IPS-18a (cell line): Measurements from ENCODE around the gene ANKRD23.
"Not testable (repeated sequence)": the region's sequence is repeated elsewhere in the genome, so short reads cannot be mapped to it uniquely, and the experiment has no call there.

ENCODE experiments used
- H3K27ac ChIP-seq: one replicate; pipeline ENCODE4 v1.5.1; 2013; ENCODE audit warnings: low read length
- H3K27me3 ChIP-seq: one replicate; pipeline ENCODE4 v1.6.1; 2013; ENCODE audit warnings: mild to moderate bottlenecking, low read length; ENCODE audit not compliant: control insufficient read depth, insufficient read depth
- H3K36me3 ChIP-seq: one replicate; pipeline ENCODE4 v1.6.1; 2013; ENCODE audit warnings: low read depth, low read length; ENCODE audit not compliant: control insufficient read depth
- H3K4me1 ChIP-seq: one replicate; pipeline ENCODE4 v1.6.1; 2013; ENCODE audit warnings: low read depth, low read length; ENCODE audit not compliant: control insufficient read depth
- H3K4me3 ChIP-seq: one replicate; pipeline ENCODE4 v1.5.1; 2013; ENCODE audit warnings: low read length
- H3K9ac ChIP-seq: one replicate; pipeline ENCODE4 v1.6.1; 2013; ENCODE audit warnings: mild to moderate bottlenecking, low read length, moderate library complexity
- H3K9me3 ChIP-seq: one replicate; pipeline ENCODE4 v1.6.1; 2013; ENCODE audit warnings: low read depth, low read length; ENCODE audit not compliant: control insufficient read depth

ANKRD23 gene

DNA sequence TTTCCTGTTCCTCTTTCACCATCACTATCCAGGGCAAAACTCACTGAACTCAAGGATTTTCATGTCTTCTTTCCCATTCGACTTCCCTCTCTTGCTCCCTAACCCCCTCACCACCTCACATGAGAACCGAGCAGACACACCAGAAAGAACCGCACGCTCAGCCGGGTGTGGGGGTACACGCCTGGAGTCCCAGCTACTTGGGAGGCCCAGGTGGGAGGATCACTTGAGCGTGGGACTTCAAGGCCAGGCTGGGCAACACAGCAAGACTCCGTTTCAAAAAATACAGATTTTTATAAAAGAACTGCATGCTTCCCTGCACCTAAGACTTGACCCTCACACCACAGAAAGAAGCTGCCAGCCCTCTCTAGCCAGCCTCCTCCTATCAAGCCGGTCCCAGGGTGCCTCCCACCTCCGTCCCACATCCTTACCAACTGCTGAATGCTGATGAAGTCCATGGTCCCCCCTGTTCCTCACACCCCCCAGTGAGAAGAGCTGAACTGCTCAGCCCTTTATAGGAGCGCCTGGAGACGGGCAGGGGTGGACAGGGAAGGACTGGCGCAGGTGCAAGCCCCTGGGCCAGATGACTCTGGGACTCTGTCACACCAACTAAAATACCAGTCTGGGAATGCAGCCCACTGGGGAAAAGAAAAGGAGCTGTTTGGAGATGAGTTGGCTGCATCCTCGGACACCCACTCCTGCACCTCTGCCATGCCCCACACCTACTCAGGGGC lies at the start of gene ANKRD23:
Gene ANKRD23, minus strand, starts transcription at position 484 of the 731 bp plus-strand sequence. Its CDS starts 29 bp downstream, at position 455.
- no peaks in the 10 kb centered on the region for H3K4me1 ChIP-seq
- H3K9me3 ChIP-seq, result no peaks in the 10 kb centered on the region
- H3K27me3 ChIP-seq, result no peaks in the 10 kb centered on the region
- H3K9ac ChIP-seq, result no peak within 1 kb of the TSS
- no peak within 1 kb of the TSS for H3K4me3 ChIP-seq
- no peak within 1 kb of the TSS for H3K27ac ChIP-seq
- peaks cover 5% of the 10 kb centered on the region for H3K36me3 ChIP-seq

DNA sequence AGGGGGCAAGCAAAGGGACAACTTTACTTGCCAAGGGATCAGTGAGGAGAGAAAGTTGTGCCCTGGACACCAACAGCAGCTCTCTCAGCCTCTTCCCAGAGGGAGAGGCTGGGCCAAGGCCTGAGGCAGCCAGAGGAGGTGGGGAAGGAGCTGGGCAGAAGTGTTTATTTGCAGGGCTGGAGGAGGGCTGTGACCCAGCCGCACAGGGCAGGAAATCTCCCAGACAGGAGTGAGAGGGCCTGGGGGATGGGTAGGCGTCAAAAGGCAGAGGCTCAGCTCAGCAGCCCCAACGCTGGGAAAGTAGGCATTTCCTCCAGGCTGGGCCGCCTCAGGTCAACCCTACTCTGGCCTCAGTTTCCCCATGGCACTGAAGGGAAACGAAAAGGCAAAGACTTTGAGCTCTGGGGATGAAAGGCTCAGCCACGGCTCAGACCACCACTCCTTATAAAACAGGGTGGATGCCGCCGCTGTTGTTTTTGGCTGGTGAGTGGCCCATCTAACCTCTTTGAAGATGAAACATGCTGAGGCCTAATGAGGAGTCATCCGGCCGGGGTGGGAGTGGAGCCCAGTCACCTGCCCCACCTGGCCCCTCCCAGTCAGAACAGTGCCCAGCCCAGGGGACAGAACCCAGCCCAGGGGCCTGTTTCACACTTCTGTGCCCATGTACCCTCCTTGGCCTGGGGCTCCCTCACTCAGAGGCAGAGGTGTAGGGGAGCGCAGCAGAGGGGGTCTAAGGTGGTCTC lies 47.9 kb upstream of the ANKRD23 start:
- Histone ChIP-seq H3K36me3 (no peaks in the 10 kb centered on the region), H3K27ac (no peak overlapping the region), H3K27me3 (no peaks in the 10 kb centered on the region), H3K4me3 (no peak overlapping the region), H3K9ac (no peak overlapping the region), H3K4me1 (peaks cover 15% of the 10 kb centered on the region), H3K9me3 (no peaks in the 10 kb centered on the region)

DNA sequence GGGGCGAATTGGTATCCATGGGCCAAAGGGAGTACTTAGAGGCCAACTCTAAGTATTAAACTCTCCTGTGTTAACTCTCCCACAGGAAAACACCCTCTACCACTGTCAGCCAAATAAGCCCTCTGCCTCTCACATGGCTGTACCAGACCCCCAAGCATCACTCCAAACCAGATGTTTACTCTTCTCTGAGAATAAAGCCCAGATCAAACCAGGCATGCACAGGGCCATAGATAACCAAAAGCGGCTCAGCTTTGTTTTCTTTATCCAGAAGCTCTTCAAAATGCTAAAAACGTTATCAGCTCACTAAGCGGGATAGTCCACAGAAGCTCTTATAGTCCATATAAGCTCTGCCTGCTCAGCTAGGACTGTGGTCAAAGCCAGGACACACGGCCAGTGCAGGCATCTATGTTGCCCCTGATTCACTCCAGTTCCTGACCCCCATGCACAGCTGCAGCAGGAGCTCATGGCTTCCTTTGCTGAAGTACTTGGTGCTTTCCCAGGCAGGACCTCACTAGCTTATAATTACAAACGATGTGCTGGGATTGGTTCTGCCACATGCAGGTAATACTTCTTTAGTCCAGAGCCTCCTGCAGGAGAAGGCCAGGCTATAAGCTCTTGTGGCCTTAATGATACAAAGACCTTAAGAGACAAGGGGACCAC lies 47.0 kb upstream of the ANKRD23 start:
- no peaks in the 10 kb centered on the region for H3K36me3 ChIP-seq
- peaks cover 15% of the 10 kb centered on the region for H3K4me1 ChIP-seq
- no peak overlapping the region for H3K27ac ChIP-seq
- H3K4me3 ChIP-seq, result no peak overlapping the region
- no peaks in the 10 kb centered on the region for H3K9me3 ChIP-seq
- no peak overlapping the region for H3K9ac ChIP-seq
- no peaks in the 10 kb centered on the region for H3K27me3 ChIP-seq

DNA sequence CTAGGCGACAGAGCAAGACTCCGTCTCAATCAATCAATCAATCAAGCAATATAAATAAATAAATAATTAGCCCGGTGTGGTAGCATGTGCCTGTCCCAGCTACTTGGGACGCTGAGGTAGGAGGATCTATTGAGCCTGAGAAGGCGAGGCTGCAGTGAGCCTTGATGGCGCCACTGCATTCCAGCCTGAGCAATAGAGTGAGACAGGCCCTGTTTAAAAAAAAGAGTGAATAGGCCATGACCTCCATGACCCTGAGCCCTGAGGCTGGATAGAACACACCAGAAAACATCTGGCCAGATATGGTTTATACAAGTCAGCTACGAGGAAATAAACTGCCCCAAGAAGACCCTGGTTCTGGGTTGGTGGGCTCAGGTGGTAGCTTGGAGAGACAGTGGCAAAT lies 46.4 kb upstream of the ANKRD23 start:
- Histone ChIP-seq H3K27ac (no peak overlapping the region), H3K27me3 (no peaks in the 10 kb centered on the region)

DNA sequence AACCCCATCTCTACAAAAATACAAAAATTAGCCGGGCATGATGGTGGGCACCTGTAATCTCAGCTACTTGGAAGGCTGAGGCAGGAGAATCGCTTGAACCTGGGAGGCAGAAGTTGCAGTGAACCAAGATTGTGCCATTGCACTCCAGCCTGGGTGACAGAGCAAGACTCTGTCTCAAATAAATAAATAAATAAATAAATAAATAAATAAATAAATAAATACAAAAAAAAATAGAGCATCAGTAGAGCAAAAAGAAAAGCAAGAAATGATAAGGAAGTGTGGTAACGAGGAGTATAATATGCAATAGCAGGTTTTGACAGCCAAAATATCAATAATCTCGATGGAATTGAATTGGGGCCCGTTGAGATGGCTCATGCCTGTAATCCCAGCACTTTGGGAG lies 45.7 kb upstream of the ANKRD23 start:
- H3K9ac ChIP-seq, result not testable (repeated sequence)

More for the DNA sequence above, 46.4 kb upstream of the ANKRD23 start:
- Histone ChIP-seq H3K4me1 (peaks cover 12% of the 10 kb centered on the region), H3K9me3 (no peaks in the 10 kb centered on the region), H3K9ac (no peak overlapping the region), H3K4me3 (no peak overlapping the region), H3K36me3 (no peaks in the 10 kb centered on the region)

DNA sequence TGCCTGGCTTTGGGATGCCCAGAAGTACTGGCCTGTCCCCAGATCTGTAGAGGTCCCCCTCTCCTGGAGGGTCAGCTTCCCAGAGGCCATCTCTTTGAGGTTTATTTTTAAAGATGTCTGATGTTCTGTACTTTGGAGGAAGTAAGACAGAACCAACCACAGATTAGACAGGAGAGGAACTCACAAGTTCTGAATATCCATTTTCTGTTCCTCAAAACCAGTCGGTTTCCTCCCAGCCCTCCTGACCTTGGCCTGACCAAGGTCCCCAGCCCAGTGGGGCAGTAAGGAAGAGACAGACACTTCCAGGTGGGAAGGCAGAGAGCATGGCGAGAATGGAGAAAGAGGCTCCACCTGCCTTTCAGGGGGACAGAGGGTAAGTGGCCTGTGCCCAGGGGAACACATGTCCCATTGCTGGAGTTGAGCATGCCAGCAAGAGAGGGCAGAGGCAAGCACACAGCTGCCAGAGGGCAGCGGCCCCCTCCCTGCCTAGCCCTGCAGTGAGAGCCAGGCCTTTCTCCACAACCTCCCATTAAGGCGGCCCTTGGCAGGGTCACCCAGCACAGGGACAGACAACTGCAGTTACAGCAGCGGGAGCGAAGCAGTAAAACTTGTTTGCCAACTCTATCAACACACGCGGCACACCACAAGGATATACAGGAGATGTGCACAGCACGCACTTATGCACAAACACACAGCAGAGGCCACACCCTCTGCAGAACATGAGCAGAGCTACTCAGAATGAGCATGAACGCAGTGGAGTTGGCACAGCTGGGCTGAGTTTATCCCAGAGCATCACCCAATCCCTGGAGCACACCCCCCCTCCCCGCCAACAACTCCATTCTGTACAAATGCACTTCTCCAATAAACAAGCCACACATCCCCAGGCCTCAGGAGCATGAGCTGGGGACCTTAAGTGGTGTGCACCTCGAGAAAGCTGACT lies 44.5 kb upstream of the ANKRD23 start:
- H3K36me3 ChIP-seq, result no peaks in the 10 kb centered on the region
- H3K27me3 ChIP-seq, result no peaks in the 10 kb centered on the region
- H3K27ac ChIP-seq, result no peak overlapping the region
- H3K4me1 ChIP-seq, result peaks cover 10% of the 10 kb centered on the region
- H3K4me3 ChIP-seq, result no peak overlapping the region
- no peak overlapping the region for H3K9ac ChIP-seq
- H3K9me3 ChIP-seq, result no peaks in the 10 kb centered on the region

More for the DNA sequence above, 45.7 kb upstream of the ANKRD23 start:
- not testable (repeated sequence) for H3K27ac ChIP-seq, H3K27me3 ChIP-seq, H3K9me3 ChIP-seq, H3K4me3 ChIP-seq, H3K36me3 ChIP-seq
- H3K4me1 ChIP-seq, result peaks cover 10% of the 10 kb centered on the region

DNA sequence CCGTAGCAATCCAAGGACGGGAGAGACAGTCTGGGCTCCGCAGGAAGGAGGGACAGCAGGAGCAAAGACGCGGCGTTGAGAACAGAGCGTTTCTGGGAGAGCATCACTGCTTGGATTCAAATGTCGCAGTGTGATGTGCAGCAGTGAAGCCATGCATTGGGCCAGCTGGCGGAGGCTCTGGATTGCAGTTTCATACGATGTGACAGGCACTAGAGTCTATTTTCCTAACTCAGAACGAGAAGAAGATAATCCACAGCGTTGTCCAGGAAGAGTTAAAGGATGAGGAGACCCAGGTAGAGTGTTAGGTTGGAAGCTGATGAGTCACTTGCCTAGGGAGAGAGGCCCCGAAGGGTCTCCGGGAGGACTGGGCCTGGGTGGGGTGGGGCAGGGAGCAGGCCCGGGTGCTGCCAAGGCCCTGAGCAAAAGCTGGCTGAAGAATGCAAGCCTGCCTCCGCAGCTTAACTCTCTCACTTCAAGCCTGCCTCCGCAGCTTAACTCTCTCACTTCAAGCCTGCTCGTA lies 43.7 kb upstream of the ANKRD23 start:
- H3K9ac ChIP-seq, result no peak overlapping the region
- no peaks in the 10 kb centered on the region for H3K9me3 ChIP-seq
- H3K4me3 ChIP-seq, result no peak overlapping the region
- peaks cover 12% of the 10 kb centered on the region for H3K4me1 ChIP-seq
- H3K27me3 ChIP-seq, result no peaks in the 10 kb centered on the region
- H3K36me3 ChIP-seq, result no peaks in the 10 kb centered on the region
- no peak overlapping the region for H3K27ac ChIP-seq

DNA sequence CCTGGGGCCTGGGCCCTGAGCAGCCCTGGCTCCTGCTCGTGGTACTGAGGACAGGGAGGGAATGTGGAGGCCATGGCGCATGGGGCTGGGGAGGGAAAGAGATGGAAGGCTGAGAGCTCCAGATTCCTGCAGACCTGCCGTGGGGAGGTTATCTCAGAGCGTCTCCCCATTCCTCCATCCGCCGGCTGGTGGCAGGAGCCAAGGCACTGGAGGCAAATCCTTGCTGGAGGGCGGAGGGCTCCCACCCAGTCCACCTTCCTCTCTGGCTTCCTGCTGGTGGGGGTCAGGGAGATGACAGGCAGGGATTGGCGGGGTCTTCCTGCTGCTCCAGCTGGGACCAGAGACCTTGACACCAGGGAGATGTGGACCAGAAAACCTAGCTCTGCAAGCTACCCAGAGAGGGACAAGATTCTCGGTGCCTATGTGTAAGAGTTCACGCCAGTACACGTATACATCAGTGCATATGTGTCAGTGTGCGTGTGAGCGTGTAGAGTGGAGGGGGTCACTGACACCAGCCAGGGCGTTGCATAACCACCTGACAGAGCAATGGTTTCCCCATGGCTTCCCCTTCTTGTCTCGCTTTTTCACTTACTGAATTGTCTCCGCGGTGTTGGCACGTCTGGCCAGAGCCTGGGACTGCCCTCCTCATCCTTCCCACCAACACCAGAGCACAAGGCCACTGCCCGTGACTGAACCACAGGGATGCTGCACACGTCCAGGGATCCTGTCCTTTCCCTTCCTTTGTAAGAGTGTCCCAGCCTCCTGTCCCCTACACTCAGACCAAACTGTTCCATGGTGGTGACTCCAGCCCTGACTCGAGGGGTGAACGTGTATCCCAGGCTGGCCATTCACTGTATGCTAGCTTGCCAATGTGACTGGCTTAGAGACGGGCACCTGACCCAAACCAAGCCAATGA lies 41.9 kb upstream of the ANKRD23 start:
- no peak overlapping the region for H3K27ac ChIP-seq
- no peak overlapping the region for H3K4me3 ChIP-seq
- H3K4me1 ChIP-seq, result peaks cover 20% of the 10 kb centered on the region
- no peaks in the 10 kb centered on the region for H3K9me3 ChIP-seq
- no peaks in the 10 kb centered on the region for H3K27me3 ChIP-seq
- no peak overlapping the region for H3K9ac ChIP-seq
- no peaks in the 10 kb centered on the region for H3K36me3 ChIP-seq

DNA sequence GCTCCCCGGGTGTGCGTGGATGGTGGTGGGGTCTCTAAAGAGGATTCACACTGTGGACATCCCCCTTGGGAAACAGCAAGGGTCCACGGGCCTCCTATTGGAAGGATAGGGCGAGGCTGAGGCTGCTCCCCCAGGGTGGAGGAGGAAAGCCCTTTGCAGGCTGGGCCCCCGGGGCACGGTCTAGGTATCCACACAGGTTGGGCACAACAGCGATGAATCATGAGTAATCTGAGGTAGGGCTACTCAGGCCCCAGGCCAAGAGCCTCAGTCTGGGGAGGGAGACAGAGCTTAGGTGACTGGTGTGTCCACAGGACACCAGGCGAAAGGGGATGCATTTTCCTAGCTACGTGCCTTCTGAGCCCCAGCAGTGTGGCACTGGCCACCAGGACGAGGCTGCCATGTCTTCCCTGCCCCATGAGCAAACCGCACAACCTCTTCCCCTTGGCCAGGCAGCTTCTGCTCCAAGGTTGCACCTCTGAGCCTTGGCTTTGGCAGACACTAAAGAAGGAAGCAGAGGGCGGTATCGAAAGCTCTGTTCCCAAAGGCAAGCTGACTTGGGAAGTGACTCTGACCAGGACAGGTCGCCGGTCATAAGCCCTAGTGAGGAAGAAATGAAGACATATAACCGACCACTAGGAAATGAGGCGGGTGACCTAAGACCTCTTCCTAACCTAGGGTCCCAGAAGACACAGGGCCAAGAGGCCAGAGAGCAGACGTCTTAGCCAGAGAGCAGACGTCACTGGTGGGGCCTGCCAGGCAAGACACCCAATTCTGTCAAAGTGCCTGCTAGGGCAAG lies 40.7 kb upstream of the ANKRD23 start:
- H3K27ac ChIP-seq, result no peak overlapping the region
- H3K4me3 ChIP-seq, result no peak overlapping the region
- no peaks in the 10 kb centered on the region for H3K36me3 ChIP-seq
- H3K9ac ChIP-seq, result no peak overlapping the region
- peaks cover 19% of the 10 kb centered on the region for H3K4me1 ChIP-seq
- no peaks in the 10 kb centered on the region for H3K27me3 ChIP-seq
- H3K9me3 ChIP-seq, result no peaks in the 10 kb centered on the region

DNA sequence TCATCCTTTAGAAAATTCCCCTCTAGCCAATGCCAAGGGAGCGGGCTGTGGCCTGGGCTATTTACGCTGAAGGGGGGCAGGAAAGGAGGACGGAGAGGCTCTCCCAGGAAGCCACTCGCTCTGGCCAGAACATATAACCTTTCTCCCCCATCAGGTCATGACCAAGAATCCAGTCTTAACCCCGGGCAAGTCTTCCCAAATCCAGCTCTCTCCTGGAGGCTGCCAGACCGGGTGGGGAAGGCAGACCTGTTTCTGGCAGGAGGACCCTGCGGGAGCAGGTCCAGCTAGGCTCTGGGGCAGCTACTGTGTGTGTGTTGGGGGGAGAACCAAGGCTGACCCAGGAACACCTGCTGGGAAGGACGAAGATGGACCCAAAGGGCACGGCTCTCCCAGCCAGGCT lies 39.5 kb upstream of the ANKRD23 start:
- Histone ChIP-seq H3K9ac (no peak overlapping the region), H3K4me1 (peaks cover 19% of the 10 kb centered on the region), H3K4me3 (no peak overlapping the region), H3K27ac (no peak overlapping the region), H3K9me3 (no peaks in the 10 kb centered on the region), H3K27me3 (no peaks in the 10 kb centered on the region), H3K36me3 (no peaks in the 10 kb centered on the region)
